Activated CD8-positive, alpha-beta memory T cell treated with anti-CD3 and anti-CD28 coated beads, Interleukin-2, amount 10 ng/mL, durations not matched to agents 7 days and 5 days (primary cell): ENCODE data around the gene RBM5. TPM values are rescaled to one million over a fixed set of nuclear protein-coding genes. Genes with fewer than 3 reads are reported as not detected.
"Not testable (repeated sequence)": the region's sequence is repeated elsewhere in the genome, so short reads cannot be mapped to it uniquely, and the experiment has no call there.

Experiments
- ATAC-seq: fragments of 150-1000 bp; cut with Tn5 transposase; one replicate; pipeline ENCODE4 v1.10.0; 2021; ENCODE audit warnings: moderate library complexity
- CTCF ChIA-PET: fragments of 350-600 bp; sonication (Branson Sonifier 250); formaldehyde crosslinking; loops from one replicate; lab custom pipeline; 2021; ENCODE audit warnings: antibody characterized with exemption; lab: Charles Lee
- DNase-seq: peaks from one replicate; pipeline ENCODE4 v3.0.0-alpha.2; 2020
- H3K27ac Mint-ChIP-seq: one replicate; pipeline ENCODE4 v1.8.0; 2021; ENCODE audit warnings: mild to moderate bottlenecking, mixed read lengths
- H3K27me3 Mint-ChIP-seq: one replicate; pipeline ENCODE4 v1.8.0; 2021; ENCODE audit warnings: mixed read lengths
- H3K36me3 Mint-ChIP-seq: one replicate; pipeline ENCODE4 v1.8.0; 2021; ENCODE audit warnings: mild to moderate bottlenecking, mixed read lengths
- H3K4me1 Mint-ChIP-seq: one replicate; pipeline ENCODE4 v1.8.0; 2021; ENCODE audit warnings: mixed read lengths
- H3K4me3 Mint-ChIP-seq: one replicate; pipeline ENCODE4 v1.8.0; 2021; ENCODE audit warnings: mild to moderate bottlenecking, moderate library complexity, mixed read lengths
- H3K9me3 Mint-ChIP-seq: one replicate; pipeline ENCODE4 v1.8.0; 2022; ENCODE audit warnings: low read depth, mixed read lengths
- total RNA-seq, 2 experiments: library from RNA; stranded (reverse); gene quantifications; one replicate each; pipeline ENCODE4 v1.2.3, GENCODE V29; 2021

The RBM5 gene
- total RNA-seq = 100 to 1,000 TPM; 176 to 202 TPM

- peak within 1 kb of the TSS; percentile 95 for H3K27ac Mint-ChIP-seq
- H3K4me3 Mint-ChIP-seq = peak within 1 kb of the TSS; percentile 96
- H3K9me3 Mint-ChIP-seq = no peaks in the 10 kb centered on the region
- no peaks in the 10 kb centered on the region for H3K27me3 Mint-ChIP-seq
- peak; percentile 100 for ATAC-seq
- peaks cover 31% of the 10 kb centered on the region for H3K36me3 Mint-ChIP-seq
- DNase-seq = peak; percentile 98
- peaks cover 29% of the 10 kb centered on the region for H3K4me1 Mint-ChIP-seq
- CTCF ChIA-PET = interaction anchor here (1.1 to 2.3 kb wide), 7 partner anchors 15 to 549 kb away, joined by 3 to 5 read pairs (median 4); partner anchors contain the start of gene MON1A
These were observed at the start of gene RBM5 for GRCh38 chr3:50088725-50089608. Gene RBM5, plus strand, starts transcription at chr3:50088919. Its CDS starts 1,516 bp downstream, at chr3:50090435.

- ATAC-seq = no peak
- H3K27me3 Mint-ChIP-seq = no peaks in the 10 kb centered on the region
These were observed 43.7 kb upstream of the RBM5 start for GRCh38 chr3:50044976-50045375.

GRCh38 chr3:50047426-50047825, 41.3 kb upstream of the RBM5 start:
- peaks cover 23% of the 10 kb centered on the region for H3K36me3 Mint-ChIP-seq
- H3K4me1 Mint-ChIP-seq = peaks cover 4% of the 10 kb centered on the region
- no peaks in the 10 kb centered on the region for H3K27me3 Mint-ChIP-seq
- no peak for DNase-seq
- no peaks in the 10 kb centered on the region for H3K9me3 Mint-ChIP-seq
- H3K4me3 Mint-ChIP-seq = no peak overlapping the region
- ATAC-seq = no peak
- CTCF ChIA-PET = no interaction called here
- H3K27ac Mint-ChIP-seq = no peak overlapping the region

More at GRCh38 chr3:50044976-50045375, 43.7 kb upstream of the RBM5 start:
- CTCF ChIA-PET = no interaction called here
- peaks cover 3% of the 10 kb centered on the region for H3K4me1 Mint-ChIP-seq
- H3K4me3 Mint-ChIP-seq = no peak overlapping the region
- H3K9me3 Mint-ChIP-seq = no peaks in the 10 kb centered on the region
- no peak for DNase-seq
- peaks cover 10% of the 10 kb centered on the region for H3K36me3 Mint-ChIP-seq
- no peak overlapping the region for H3K27ac Mint-ChIP-seq

GRCh38 chr3:50050361-50050760, 38.4 kb upstream of the RBM5 start:
- no peak for ATAC-seq
- Mint-ChIP-seq H3K36me3 (peaks cover 38% of the 10 kb centered on the region), H3K4me1 (peaks cover 3% of the 10 kb centered on the region), H3K27ac (no peak overlapping the region), H3K9me3 (no peaks in the 10 kb centered on the region), H3K4me3 (no peak overlapping the region), H3K27me3 (no peaks in the 10 kb centered on the region)
- no peak for DNase-seq
- CTCF ChIA-PET = no interaction called here

- peaks cover 58% of the 10 kb centered on the region for H3K36me3 Mint-ChIP-seq
These were observed 31.0 kb upstream of the RBM5 start for GRCh38 chr3:50057756-50058155.

GRCh38 chr3:50068134-50068533, 20.6 kb upstream of the RBM5 start:
- DNase-seq (no peak), ATAC-seq (no peak)
- no peaks in the 10 kb centered on the region for H3K9me3 Mint-ChIP-seq
- no peaks in the 10 kb centered on the region for H3K4me1 Mint-ChIP-seq
- H3K27me3 Mint-ChIP-seq = no peaks in the 10 kb centered on the region
- H3K27ac Mint-ChIP-seq = no peak overlapping the region
- H3K4me3 Mint-ChIP-seq = no peak overlapping the region
- peaks cover 49% of the 10 kb centered on the region for H3K36me3 Mint-ChIP-seq
- CTCF ChIA-PET = interaction anchor here (1.3 kb wide), 1 partner anchor 10 kb away, joined by 4 read pairs; no protein-coding TSS in a partner anchor

More at GRCh38 chr3:50057756-50058155, 31.0 kb upstream of the RBM5 start:
- DNase-seq (no peak), ATAC-seq (no peak)
- Mint-ChIP-seq H3K4me1 (no peaks in the 10 kb centered on the region), H3K27me3 (no peaks in the 10 kb centered on the region), H3K4me3 (no peak overlapping the region), H3K9me3 (no peaks in the 10 kb centered on the region), H3K27ac (peak overlapping the region; percentile 56)
- CTCF ChIA-PET = no interaction called here

- Mint-ChIP-seq H3K27ac (peak overlapping the region; percentile 29), H3K36me3 (peaks cover 17% of the 10 kb centered on the region)
These were observed 10.6 kb upstream of the RBM5 start for GRCh38 chr3:50078091-50078490.

GRCh38 chr3:50078622-50079021, 10.1 kb upstream of the RBM5 start:
- ATAC-seq (no peak), DNase-seq (no peak)
- Mint-ChIP-seq H3K4me3 (no peak overlapping the region), H3K4me1 (peaks cover 23% of the 10 kb centered on the region), H3K36me3 (peaks cover 13% of the 10 kb centered on the region), H3K27ac (peak overlapping the region; percentile 29), H3K27me3 (no peaks in the 10 kb centered on the region), H3K9me3 (no peaks in the 10 kb centered on the region)
- CTCF ChIA-PET = interaction anchor here (0.9 to 1.1 kb wide), 2 partner anchors 10 to 240 kb away, joined by 3 to 4 read pairs; no protein-coding TSS in a partner anchor

More at GRCh38 chr3:50078091-50078490, 10.6 kb upstream of the RBM5 start:
- CTCF ChIA-PET = interaction anchor here (0.9 kb wide), 1 partner anchor 9 kb away, joined by 4 read pairs; no protein-coding TSS in a partner anchor
- Mint-ChIP-seq H3K4me1 (peaks cover 21% of the 10 kb centered on the region), H3K4me3 (no peak overlapping the region), H3K9me3 (no peaks in the 10 kb centered on the region), H3K27me3 (no peaks in the 10 kb centered on the region)
- no peak for DNase-seq
- no peak for ATAC-seq

- ATAC-seq, H3K4me3 Mint-ChIP-seq, H3K9me3 Mint-ChIP-seq, H3K27ac Mint-ChIP-seq, H3K36me3 Mint-ChIP-seq, CTCF ChIA-PET, DNase-seq, H3K27me3 Mint-ChIP-seq: not testable (repeated sequence)
- peaks cover 17% of the 10 kb centered on the region for H3K4me1 Mint-ChIP-seq
These were observed 3.8 kb upstream of the RBM5 start for GRCh38 chr3:50084951-50085350.

- ATAC-seq = peak; percentile 2
- CTCF ChIA-PET = interaction anchor here (1.1 to 2.3 kb wide), 7 partner anchors 14 to 550 kb away, joined by 3 to 5 read pairs (median 4); partner anchors contain the start of gene MON1A
These were observed 858 bp downstream of the RBM5 start for GRCh38 chr3:50089609-50089945.

GRCh38 chr3:50090984-50091383, 2.3 kb downstream of the RBM5 start:
- no peaks in the 10 kb centered on the region for H3K9me3 Mint-ChIP-seq
- ATAC-seq (no peak), DNase-seq (no peak)
- peaks cover 46% of the 10 kb centered on the region for H3K36me3 Mint-ChIP-seq
- CTCF ChIA-PET = interaction anchor here (2.3 kb wide), 1 partner anchor 252 kb away, joined by 5 read pairs; no protein-coding TSS in a partner anchor
- H3K27ac Mint-ChIP-seq = peak overlapping the region; percentile 7
- no peaks in the 10 kb centered on the region for H3K27me3 Mint-ChIP-seq
- H3K4me1 Mint-ChIP-seq = peaks cover 39% of the 10 kb centered on the region
- H3K4me3 Mint-ChIP-seq = peak overlapping the region; percentile 96

More at GRCh38 chr3:50089609-50089945, 858 bp downstream of the RBM5 start:
- peaks cover 33% of the 10 kb centered on the region for H3K36me3 Mint-ChIP-seq
- H3K27ac Mint-ChIP-seq = peak overlapping the region; percentile 95
- H3K4me3 Mint-ChIP-seq = peak overlapping the region; percentile 96
- peaks cover 30% of the 10 kb centered on the region for H3K4me1 Mint-ChIP-seq
- DNase-seq = no peak
- H3K9me3 Mint-ChIP-seq = no peaks in the 10 kb centered on the region
- no peaks in the 10 kb centered on the region for H3K27me3 Mint-ChIP-seq

- CTCF ChIA-PET = interaction anchor here (1.1 to 1.7 kb wide), 4 partner anchors 14 to 151 kb away, joined by 3 to 6 read pairs (median 4); no protein-coding TSS in a partner anchor
- peak overlapping the region; percentile 3 for H3K27ac Mint-ChIP-seq
- no peaks in the 10 kb centered on the region for H3K9me3 Mint-ChIP-seq
- H3K4me1 Mint-ChIP-seq = peaks cover 36% of the 10 kb centered on the region
- DNase-seq (no peak), ATAC-seq (no peak)
- H3K4me3 Mint-ChIP-seq = no peak overlapping the region
- H3K36me3 Mint-ChIP-seq = peaks cover 70% of the 10 kb centered on the region
- no peaks in the 10 kb centered on the region for H3K27me3 Mint-ChIP-seq
These were observed 6.8 kb downstream of the RBM5 start for GRCh38 chr3:50095352-50095998.

- Mint-ChIP-seq H3K4me3 (no peak overlapping the region), H3K36me3 (peaks cover 82% of the 10 kb centered on the region), H3K27me3 (no peaks in the 10 kb centered on the region), H3K4me1 (peaks cover 18% of the 10 kb centered on the region), H3K9me3 (no peaks in the 10 kb centered on the region), H3K27ac (no peak overlapping the region)
- CTCF ChIA-PET = no interaction called here
- no peak for DNase-seq
- ATAC-seq = no peak
These were observed 11.7 kb downstream of the RBM5 start for GRCh38 chr3:50100386-50100785.
